ENCODE results near the gene MTMR11. TPM values are rescaled to one million over a fixed set of nuclear protein-coding genes. Genes with fewer than 3 reads are reported as not detected.

MTMR11 gene
- total and polyA plus RNA-seq, 2 donors (not counting 1 experiment from before 2014, with no cell fraction given): 14.0 to 17.5 TPM

GRCh38 chr1:149914545-149914944, 22.1 kb downstream of the MTMR11 start:
- no peaks in the 10 kb centered on the region for H4K20me1 ChIP-seq (ENCODE audit: control insufficient read depth, extremely low read depth, insufficient read depth, low read length)
- peaks cover 4% of the 10 kb centered on the region for H3K4me1 ChIP-seq (ENCODE audit: control insufficient read depth, extremely low read depth, insufficient read depth, low read length)
- no peak overlapping the region for H3K27ac ChIP-seq (ENCODE audit: insufficient read depth, low read length)
- H2AFZ ChIP-seq (ENCODE audit: low read length): no peak overlapping the region
- H3K4me3 ChIP-seq (replicated peaks in 1 of 4; ENCODE audit: control extremely low read depth in 1 of 4, insufficient read depth in 1 of 4, low read depth in 3 of 4, low read length in 4 of 4): no peak overlapping the region
- no peak for DNase-seq (ENCODE audit: low read depth in 2 of 2)
- H3K27me3 ChIP-seq (ENCODE audit: control insufficient read depth, insufficient read depth, low read length): no peaks in the 10 kb centered on the region
- no peak for TF ChIP-seq EZH2 (IDR thresholded peaks at IDR 0.05; ENCODE audit: low read length, missing control alignments)
- TF ChIP-seq, protein P1, sequence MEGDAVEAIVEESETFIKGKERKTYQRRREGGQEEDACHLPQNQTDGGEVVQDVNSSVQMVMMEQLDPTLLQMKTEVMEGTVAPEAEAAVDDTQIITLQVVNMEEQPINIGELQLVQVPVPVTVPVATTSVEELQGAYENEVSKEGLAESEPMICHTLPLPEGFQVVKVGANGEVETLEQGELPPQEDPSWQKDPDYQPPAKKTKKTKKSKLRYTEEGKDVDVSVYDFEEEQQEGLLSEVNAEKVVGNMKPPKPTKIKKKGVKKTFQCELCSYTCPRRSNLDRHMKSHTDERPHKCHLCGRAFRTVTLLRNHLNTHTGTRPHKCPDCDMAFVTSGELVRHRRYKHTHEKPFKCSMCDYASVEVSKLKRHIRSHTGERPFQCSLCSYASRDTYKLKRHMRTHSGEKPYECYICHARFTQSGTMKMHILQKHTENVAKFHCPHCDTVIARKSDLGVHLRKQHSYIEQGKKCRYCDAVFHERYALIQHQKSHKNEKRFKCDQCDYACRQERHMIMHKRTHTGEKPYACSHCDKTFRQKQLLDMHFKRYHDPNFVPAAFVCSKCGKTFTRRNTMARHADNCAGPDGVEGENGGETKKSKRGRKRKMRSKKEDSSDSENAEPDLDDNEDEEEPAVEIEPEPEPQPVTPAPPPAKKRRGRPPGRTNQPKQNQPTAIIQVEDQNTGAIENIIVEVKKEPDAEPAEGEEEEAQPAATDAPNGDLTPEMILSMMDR (conservative IDR thresholded peaks at IDR 0.05 in 1 of 2, IDR thresholded peaks at IDR 0.05 in 1 of 2; ENCODE audit: low read depth in 1 of 2, low read length in 2 of 2): no peak
- H3K36me3 ChIP-seq (ENCODE audit: control insufficient read depth, insufficient read depth, low read length): peaks cover 5% of the 10 kb centered on the region
- no peak overlapping the region for H3K9ac ChIP-seq (ENCODE audit: insufficient read depth, low read length)
- H3K79me2 ChIP-seq (ENCODE audit: control insufficient read depth, insufficient read depth, low read length): no peaks in the 10 kb centered on the region
- H3K4me2 ChIP-seq (ENCODE audit: extremely low read depth, insufficient read depth, low read length): no peak overlapping the region
- H3K9me3 ChIP-seq (ENCODE audit: control insufficient read depth, insufficient read depth, low read depth, low read length): no peaks in the 10 kb centered on the region

GRCh38 chr1:149906570-149907075, 30.1 kb downstream of the MTMR11 start:
- Histone ChIP-seq H3K4me2 (ENCODE audit: extremely low read depth, insufficient read depth, low read length) (no peak overlapping the region), H2AFZ (ENCODE audit: low read length) (no peak overlapping the region), H3K9me3 (ENCODE audit: control insufficient read depth, insufficient read depth, low read depth, low read length) (no peaks in the 10 kb centered on the region), H4K20me1 (ENCODE audit: control insufficient read depth, extremely low read depth, insufficient read depth, low read length) (no peaks in the 10 kb centered on the region), H3K79me2 (ENCODE audit: control insufficient read depth, insufficient read depth, low read length) (no peaks in the 10 kb centered on the region), H3K27ac (ENCODE audit: insufficient read depth, low read length) (no peak overlapping the region), H3K36me3 (ENCODE audit: control insufficient read depth, insufficient read depth, low read length) (peaks cover 12% of the 10 kb centered on the region), H3K4me3 (replicated peaks in 1 of 4; ENCODE audit: control extremely low read depth in 1 of 4, insufficient read depth in 1 of 4, low read depth in 3 of 4, low read length in 4 of 4) (no peak overlapping the region), H3K9ac (ENCODE audit: insufficient read depth, low read length) (no peak overlapping the region), H3K27me3 (ENCODE audit: control insufficient read depth, insufficient read depth, low read length) (no peaks in the 10 kb centered on the region), H3K4me1 (ENCODE audit: control insufficient read depth, extremely low read depth, insufficient read depth, low read length) (no peaks in the 10 kb centered on the region)
- TF ChIP-seq, protein P1 (conservative IDR thresholded peaks at IDR 0.05 in 1 of 2, IDR thresholded peaks at IDR 0.05 in 1 of 2; ENCODE audit: low read depth in 1 of 2, low read length in 2 of 2): no peak
- no peak for TF ChIP-seq EZH2 (IDR thresholded peaks at IDR 0.05; ENCODE audit: low read length, missing control alignments)
- DNase-seq (ENCODE audit: low read depth in 2 of 2): no peak

GRCh38 chr1:149903836-149904491, 32.7 kb downstream of the MTMR11 start:
- no peaks in the 10 kb centered on the region for H3K9me3 ChIP-seq (ENCODE audit: control insufficient read depth, insufficient read depth, low read depth, low read length)

More at GRCh38 chr1:149903836-149904491, 32.7 kb downstream of the MTMR11 start:
- no peak overlapping the region for H3K4me2 ChIP-seq (ENCODE audit: extremely low read depth, insufficient read depth, low read length)
- no peaks in the 10 kb centered on the region for H4K20me1 ChIP-seq (ENCODE audit: control insufficient read depth, extremely low read depth, insufficient read depth, low read length)
- no peak for TF ChIP-seq EZH2 (IDR thresholded peaks at IDR 0.05; ENCODE audit: low read length, missing control alignments)
- TF ChIP-seq, protein P1 (conservative IDR thresholded peaks at IDR 0.05 in 1 of 2, IDR thresholded peaks at IDR 0.05 in 1 of 2; ENCODE audit: low read depth in 1 of 2, low read length in 2 of 2): no peak
- H3K36me3 ChIP-seq (ENCODE audit: control insufficient read depth, insufficient read depth, low read length): peaks cover 8% of the 10 kb centered on the region
- H3K27me3 ChIP-seq (ENCODE audit: control insufficient read depth, insufficient read depth, low read length): no peaks in the 10 kb centered on the region
- H3K4me3 ChIP-seq (replicated peaks in 1 of 4; ENCODE audit: control extremely low read depth in 1 of 4, insufficient read depth in 1 of 4, low read depth in 3 of 4, low read length in 4 of 4): no peak overlapping the region
- no peaks in the 10 kb centered on the region for H3K4me1 ChIP-seq (ENCODE audit: control insufficient read depth, extremely low read depth, insufficient read depth, low read length)
- no peaks in the 10 kb centered on the region for H3K79me2 ChIP-seq (ENCODE audit: control insufficient read depth, insufficient read depth, low read length)
- H2AFZ ChIP-seq (ENCODE audit: low read length): no peak overlapping the region
- H3K9ac ChIP-seq (ENCODE audit: insufficient read depth, low read length): no peak overlapping the region
- no peak overlapping the region for H3K27ac ChIP-seq (ENCODE audit: insufficient read depth, low read length)
- DNase-seq (ENCODE audit: low read depth in 2 of 2): no peak
